Upper lobe of left lung (tissue), 6 donors: ENCODE measurements around the gene CRHR2. TPM values are rescaled to one million over a fixed set of nuclear protein-coding genes. Genes with fewer than 3 reads are reported as not detected.

Experiments
- ATAC-seq, 2 donors: fragments of 200-7000 bp; cut with Tn5 transposase; one replicate each; pipeline ENCODE4 v1.9.1; 2022; ENCODE audit warnings: mild to moderate bottlenecking in 2 of 2, moderate library complexity in 2 of 2; ENCODE audit not compliant: low FRiP score in 2 of 2
- DNase-seq, 2 donors: peaks; one replicate each; pipeline ENCODE4 v3.0.0-alpha.2; 2019 to 2020
- H3K27ac ChIP-seq, 4 donors: fragments of 200-600 bp; sonication (generic); one replicate each; pipeline ENCODE4 v1.5.1; 2016 to 2019
- H3K27me3 ChIP-seq, 4 donors: fragments of 200-600 bp; sonication (generic); one replicate each; pipeline ENCODE4 v1.5.1; 2017 to 2019
- H3K36me3 ChIP-seq, 4 donors: fragments of 200-600 bp; sonication (generic); one replicate each; pipeline ENCODE4 v1.5.1; 2016 to 2019
- H3K4me1 ChIP-seq, 4 donors: fragments of 200-600 bp; sonication (generic); one replicate each; pipeline ENCODE4 v1.5.1; 2018 to 2019
- H3K4me3 ChIP-seq, 4 donors: fragments of 200-600 bp; sonication (generic); one replicate each; pipeline ENCODE4 v1.5.1; 2017 to 2019; ENCODE audit warnings: mild to moderate bottlenecking in 2 of 4, moderate library complexity in 1 of 4
- H3K9me3 ChIP-seq, 4 donors: fragments of 200-600 bp; sonication (generic); one replicate each; pipeline ENCODE4 v1.5.1; 2018 to 2019
- CTCF ChIP-seq, 6 experiments: fragments of 450-650 bp in 4 of 6; fragments of 200-600 bp in 2 of 6; sonication (generic) in 2 of 6; IDR thresholded peaks; one replicate each; pipeline ENCODE4 v1.5.1; 2016 to 2019; ENCODE audit warnings: antibody characterized with exemption in 6 of 6
- EP300 ChIP-seq, 4 donors: sonication (generic); formaldehyde crosslinking; IDR thresholded peaks; one replicate each; pipeline ENCODE4 v1.5.1; 2017; ENCODE audit warnings: antibody characterized with exemption in 4 of 4, control low read depth in 2 of 4
- POLR2A ChIP-seq, 4 donors: fragments of 450-650 bp; IDR thresholded peaks; one replicate each; pipeline ENCODE4 v1.5.1; 2016 to 2017; ENCODE audit warnings: antibody characterized with exemption in 4 of 4, mild to moderate bottlenecking in 2 of 4
- POLR2AphosphoS5 ChIP-seq, 2 donors: sonication (generic); formaldehyde crosslinking; IDR thresholded peaks; one replicate each; pipeline ENCODE4 v1.5.1; 2017; ENCODE audit warnings: antibody characterized with exemption in 2 of 2
- WGBS, 2 donors: methylation state at CpG; one replicate each; pipeline ENCODE4 v1.1.5; 2017 to 2018; 5-methylcytosine and 5-hydroxymethylcytosine counted together
- total RNA-seq, 6 donors: library from RNA; depleted of rRNA in 4 of 6; stranded (reverse); fragments of >200 nt in 4 of 6; gene quantifications; one replicate each; pipeline versions ENCODE4 v1.1.0 to v1.2.1, GENCODE V29; 2016 to 2021
- donor health status: DM: no; HTN: no; CAD: no; lungs with moderate emphysema.
- donor health status: DM: no; HTN: yes; CAD: no; lungs with severe emphysema.

Gene CRHR2
- total RNA-seq, 6 donors from 2014 or later: 0.10 to 1.0 (median 0.44) TPM; not detected in 2

GRCh38 chr7:30627026-30627425 is 55.2 kb downstream of the CRHR2 start:
- Histone ChIP-seq H3K27ac (no peak overlapping the region), H3K9me3 (no peaks in the 10 kb centered on the region), H3K4me1 (no peaks in the 10 kb centered on the region), H3K36me3 (peaks cover 16 to 99% (median 57%) of the 10 kb centered on the region in 4 donors), H3K4me3 (no peak overlapping the region), H3K27me3 (no peaks in the 10 kb centered on the region)
- TF ChIP-seq CTCF (IDR thresholded peaks at IDR 0.05): no peak
- no peak for TF ChIP-seq EP300 (IDR thresholded peaks at IDR 0.05)
- no peak for TF ChIP-seq POLR2A (IDR thresholded peaks at IDR 0.05)
- WGBS, 2 donors: 92 to 93% methylated on average over 4 of the region's 4 CpGs
- no peak for DNase-seq
- ATAC-seq: no peak

- DNase-seq: no peak
- ATAC-seq: no peak
- Histone ChIP-seq H3K4me1 (no peaks in the 10 kb centered on the region), H3K27me3 (no peaks in the 10 kb centered on the region), H3K9me3 (no peaks in the 10 kb centered on the region), H3K36me3 (peaks cover 12 to 99% (median 61%) of the 10 kb centered on the region in 4 donors), H3K4me3 (no peak overlapping the region), H3K27ac (no peak overlapping the region)
- WGBS, 2 donors: 78 to 86% methylated on average over 1 of the region's 1 CpG
- TF ChIP-seq POLR2A (IDR thresholded peaks at IDR 0.05): no peak
- TF ChIP-seq EP300 (IDR thresholded peaks at IDR 0.05): no peak
- no peak for TF ChIP-seq CTCF (IDR thresholded peaks at IDR 0.05)
- TF ChIP-seq POLR2AphosphoS5 (IDR thresholded peaks at IDR 0.05): no peak
These were observed 57.0 kb downstream of the CRHR2 start for GRCh38 chr7:30625283-30625682.

GRCh38 chr7:30618961-30619360 is 63.3 kb downstream of the CRHR2 start:
- no peak for ATAC-seq
- WGBS, 2 donors: 68 to 73% methylated on average over 1 of the region's 1 CpG

GRCh38 chr7:30618080-30618676 is 64.1 kb downstream of the CRHR2 start:
- no peak for ATAC-seq
- Histone ChIP-seq H3K27ac (no peak overlapping the region), H3K4me1 (no peaks in the 10 kb centered on the region), H3K4me3 (no peak overlapping the region), H3K9me3 (no peaks in the 10 kb centered on the region), H3K36me3 (peaks cover 5 to 94% (median 46%) of the 10 kb centered on the region in 4 donors), H3K27me3 (no peaks in the 10 kb centered on the region)
- TF ChIP-seq CTCF (IDR thresholded peaks at IDR 0.05): no peak
- no peak for TF ChIP-seq EP300 (IDR thresholded peaks at IDR 0.05)
- TF ChIP-seq POLR2A (IDR thresholded peaks at IDR 0.05): no peak
- TF ChIP-seq POLR2AphosphoS5 (IDR thresholded peaks at IDR 0.05): no peak
- no peak for DNase-seq
- WGBS, 2 donors: 93 to 96% methylated on average over 4 of the region's 4 CpGs

More at GRCh38 chr7:30618961-30619360, 63.3 kb downstream of the CRHR2 start:
- Histone ChIP-seq H3K4me1 (no peaks in the 10 kb centered on the region), H3K4me3 (no peak overlapping the region), H3K27me3 (no peaks in the 10 kb centered on the region), H3K36me3 (peaks cover 5 to 93% (median 48%) of the 10 kb centered on the region in 4 donors), H3K27ac (no peak overlapping the region), H3K9me3 (no peaks in the 10 kb centered on the region)
- TF ChIP-seq CTCF (IDR thresholded peaks at IDR 0.05): no peak
- TF ChIP-seq POLR2A (IDR thresholded peaks at IDR 0.05): no peak
- TF ChIP-seq EP300 (IDR thresholded peaks at IDR 0.05): no peak
- TF ChIP-seq POLR2AphosphoS5 (IDR thresholded peaks at IDR 0.05): no peak
- no peak for DNase-seq

GRCh38 chr7:30617359-30617758 is 64.9 kb downstream of the CRHR2 start:
- peaks cover 5 to 94% (median 48%) of the 10 kb centered on the region in 4 donors for H3K36me3 ChIP-seq
- TF ChIP-seq CTCF (IDR thresholded peaks at IDR 0.05): no peak
- TF ChIP-seq POLR2A (IDR thresholded peaks at IDR 0.05): no peak
- TF ChIP-seq POLR2AphosphoS5 (IDR thresholded peaks at IDR 0.05): no peak
- TF ChIP-seq EP300 (IDR thresholded peaks at IDR 0.05): no peak
- H3K9me3 ChIP-seq: no peaks in the 10 kb centered on the region
- ATAC-seq: no peak
- H3K4me3 ChIP-seq: no peak overlapping the region
- H3K27ac ChIP-seq: no peak overlapping the region
- H3K4me1 ChIP-seq: no peaks in the 10 kb centered on the region
- 54 to 62% methylated on average over 2 of the region's 2 CpGs for WGBS, 2 donors
- H3K27me3 ChIP-seq: no peaks in the 10 kb centered on the region
- DNase-seq: peak in 1 of 2 donors; percentile 49
